ENCODE measurements around the gene EFNA1. TPM values are rescaled to one million over a fixed set of nuclear protein-coding genes. Genes with fewer than 3 reads are reported as not detected.

The EFNA1 gene
- total RNA-seq, 1 experiment from 2014 or later = 6.5 TPM

GRCh38 chr1:155084722-155085503 lies 42.8 kb upstream of the EFNA1 start:
- no peaks in the 10 kb centered on the region for H3K36me3 Mint-ChIP-seq
- H3K9me3 Mint-ChIP-seq = no peaks in the 10 kb centered on the region
- H3K27me3 Mint-ChIP-seq (ENCODE audit: low read depth) = peaks cover 45% of the 10 kb centered on the region
- CTCF ChIA-PET = interaction anchor here (0.6 to 3.1 kb wide), 79 partner anchors 9 to 604 kb away, joined by 3 to 156 read pairs (median 5); partner anchors contain the start of genes ADAM15, CKS1B, DPM3 and EFNA1
- DNase-seq (ENCODE audit: low spot score) = peak; percentile 97
- H3K27ac Mint-ChIP-seq = peak overlapping the region; percentile 74
- ATAC-seq = peak; percentile 67
- POLR2A ChIA-PET = interaction anchor here (0.6 to 1.3 kb wide), 7 partner anchors 15 to 111 kb away, joined by 3 to 10 read pairs (median 4); partner anchors contain the start of genes EFNA4 and KRTCAP2
- peak overlapping the region; percentile 95 for H3K4me3 Mint-ChIP-seq
- H3K4me1 Mint-ChIP-seq = peaks cover 35% of the 10 kb centered on the region
- TF ChIP-seq ZBTB21 (CRISPR knock-in tag; IDR thresholded peaks at IDR 0.05; ENCODE audit: borderline replicate concordance) (peak; percentile 92), ATF2 (CRISPR knock-in tag; IDR thresholded peaks at IDR 0.05; ENCODE audit: borderline replicate concordance, low read depth) (no peak), HMGA2 (CRISPR knock-in tag; IDR thresholded peaks at IDR 0.05) (no peak; the same call in 1 of the 2 replicates), ZNF281 (CRISPR knock-in tag; IDR thresholded peaks at IDR 0.05) (no peak), EMX1 (CRISPR knock-in tag; IDR thresholded peaks at IDR 0.05) (no peak), SP1 (CRISPR knock-in tag; conservative IDR thresholded peaks at IDR 0.05) (peak; percentile 86), MAX (CRISPR knock-in tag; IDR thresholded peaks at IDR 0.05) (peak; percentile 43; the same call in 1 of the 2 replicates), ZNF512 (CRISPR knock-in tag; IDR thresholded peaks at IDR 0.05; ENCODE audit: borderline replicate concordance) (no peak), ETV6 (CRISPR knock-in tag; IDR thresholded peaks at IDR 0.05) (no peak; the same call in 1 of the 2 replicates), KAT7 (CRISPR knock-in tag; IDR thresholded peaks at IDR 0.05; ENCODE audit: borderline replicate concordance) (no peak), ZNF263 (CRISPR knock-in tag; IDR thresholded peaks at IDR 0.05; ENCODE audit: low read depth) (no peak), ZNF396 (CRISPR knock-in tag; IDR thresholded peaks at IDR 0.05; ENCODE audit: borderline replicate concordance) (no peak), ZNF317 (CRISPR knock-in tag; IDR thresholded peaks at IDR 0.05; ENCODE audit: borderline replicate concordance, low read depth) (no peak), ZNF138 (CRISPR knock-in tag; conservative IDR thresholded peaks at IDR 0.05) (peak; percentile 92), AFF4 (CRISPR knock-in tag; IDR thresholded peaks at IDR 0.05; ENCODE audit: borderline replicate concordance) (no peak), IRF1 (CRISPR knock-in tag; IDR thresholded peaks at IDR 0.05) (no peak), STAT6 (CRISPR knock-in tag; conservative IDR thresholded peaks at IDR 0.05; ENCODE audit: low read depth) (no peak; the same call in 1 of the 2 replicates), GABPB1 (CRISPR knock-in tag; IDR thresholded peaks at IDR 0.05) (peak; percentile 37; the same call in 1 of the 2 replicates)

All from WTC11 (cell line).